ENCODE data around the gene DOCK9. TPM values are rescaled to one million over a fixed set of nuclear protein-coding genes. Genes with fewer than 3 reads are reported as not detected.

Gene DOCK9
- polyA plus RNA-seq, 3 donors: 0.01 TPM; not detected in 2

- 20% methylated on average over 1 of the region's 1 CpG for WGBS (ENCODE audit: insufficient coverage)
- Histone ChIP-seq H3K36me3 (replicated peaks in 1 of 2; ENCODE audit: control insufficient read depth in 1 of 2, insufficient read depth in 2 of 2, low read length in 2 of 2) (no peaks in the 10 kb centered on the region), H4K20me1 (ENCODE audit: insufficient read depth, low read length) (no peaks in the 10 kb centered on the region), H3K27ac (ENCODE audit: low read depth in 1 of 2, low read length in 2 of 2) (no peak overlapping the region), H3K79me2 (ENCODE audit: insufficient read depth, low read length) (no peaks in the 10 kb centered on the region), H3K9me3 (replicated peaks in 1 of 2; ENCODE audit: control insufficient read depth in 1 of 2, insufficient read depth in 1 of 2, low read length in 2 of 2) (no peaks in the 10 kb centered on the region), H3K4me3 (replicated peaks in 1 of 3; ENCODE audit: low read depth in 2 of 3, low read length in 3 of 3) (no peak overlapping the region), H3K4me1 (ENCODE audit: control insufficient read depth in 1 of 2, insufficient read depth in 2 of 2, low read length in 2 of 2) (no peaks in the 10 kb centered on the region), H2AFZ (ENCODE audit: insufficient read depth, low read depth, low read length, poor library complexity, severe bottlenecking) (no peak overlapping the region), H3K9ac (ENCODE audit: insufficient read depth, low read length, poor library complexity, severe bottlenecking) (no peak overlapping the region), H3K27me3 (ENCODE audit: control insufficient read depth in 2 of 2, insufficient read depth in 2 of 2, low read length in 2 of 2) (no peaks in the 10 kb centered on the region), H3K4me2 (replicated peaks; ENCODE audit: extremely low read depth, low read length, poor library complexity, severe bottlenecking) (no peak overlapping the region)
- H3K4me3 Mint-ChIP-seq: no peak overlapping the region
- peaks cover 0 to 7% (median 0%) of the 10 kb centered on the region in 7 donors for H3K9me3 Mint-ChIP-seq
- no peak for TF ChIP-seq CTCF (IDR thresholded peaks at IDR 0.05)
- no peak for DNase-seq
- intact Hi-C loops (cut with micrococcal nuclease): no loop called here
- H3K4me1 Mint-ChIP-seq: no peaks in the 10 kb centered on the region
- H3K27ac Mint-ChIP-seq: no peak overlapping the region
- peaks cover 2 to 5% (median 2%) of the 10 kb centered on the region in 3 donors for H3K27me3 Mint-ChIP-seq (ENCODE audit: low read depth in 3 of 3)
- no peaks in the 10 kb centered on the region for H3K36me3 Mint-ChIP-seq
These were observed 167.1 kb downstream of the DOCK9 start for GRCh38 chr13:98810746-98811145.

GRCh38 chr13:98809345-98809777, 168.5 kb downstream of the DOCK9 start:
- Histone ChIP-seq H4K20me1 (ENCODE audit: insufficient read depth, low read length) (no peaks in the 10 kb centered on the region), H3K36me3 (replicated peaks in 1 of 2; ENCODE audit: control insufficient read depth in 1 of 2, insufficient read depth in 2 of 2, low read length in 2 of 2) (no peaks in the 10 kb centered on the region), H3K4me2 (replicated peaks; ENCODE audit: extremely low read depth, low read length, poor library complexity, severe bottlenecking) (no peak overlapping the region), H3K4me3 (replicated peaks in 1 of 3; ENCODE audit: low read depth in 2 of 3, low read length in 3 of 3) (no peak overlapping the region), H2AFZ (ENCODE audit: insufficient read depth, low read depth, low read length, poor library complexity, severe bottlenecking) (no peak overlapping the region), H3K27me3 (ENCODE audit: control insufficient read depth in 2 of 2, insufficient read depth in 2 of 2, low read length in 2 of 2) (no peaks in the 10 kb centered on the region), H3K27ac (ENCODE audit: low read depth in 1 of 2, low read length in 2 of 2) (no peak overlapping the region), H3K79me2 (ENCODE audit: insufficient read depth, low read length) (no peaks in the 10 kb centered on the region), H3K9me3 (replicated peaks in 1 of 2; ENCODE audit: control insufficient read depth in 1 of 2, insufficient read depth in 1 of 2, low read length in 2 of 2) (no peaks in the 10 kb centered on the region), H3K4me1 (ENCODE audit: control insufficient read depth in 1 of 2, insufficient read depth in 2 of 2, low read length in 2 of 2) (no peaks in the 10 kb centered on the region), H3K9ac (ENCODE audit: insufficient read depth, low read length, poor library complexity, severe bottlenecking) (no peak overlapping the region)
- Mint-ChIP-seq H3K9me3 (peaks cover 0 to 7% (median 0%) of the 10 kb centered on the region in 7 donors), H3K4me3 (no peak overlapping the region), H3K36me3 (no peaks in the 10 kb centered on the region), H3K27me3 (ENCODE audit: low read depth in 3 of 3) (peaks cover 2 to 5% (median 4%) of the 10 kb centered on the region in 3 donors), H3K4me1 (no peaks in the 10 kb centered on the region), H3K27ac (no peak overlapping the region)
- DNase-seq: no peak
- 94% methylated on average over 5 of the region's 11 CpGs for WGBS (ENCODE audit: insufficient coverage)
- intact Hi-C loops (cut with micrococcal nuclease): no loop called here
- TF ChIP-seq CTCF (IDR thresholded peaks at IDR 0.05): no peak

All from CD14-positive monocyte (primary cell).